Psoas muscle (tissue), 8 donors: ENCODE measurements around the gene GBP3. TPM values are rescaled to one million over a fixed set of nuclear protein-coding genes. Genes with fewer than 3 reads are reported as not detected.

Experiments
- ATAC-seq, 4 donors: fragments of 200-7000 bp; cut with Tn5 transposase; one replicate each; pipeline ENCODE4 v1.9.1; 2020; ENCODE audit warnings: moderate library complexity in 3 of 4, mild to moderate bottlenecking in 2 of 4
- DNase-seq, 2 donors: peaks; one replicate each; pipeline ENCODE4 v3.0.0-alpha.2; 2020
- H3K27ac ChIP-seq: fragments of 200-600 bp; one replicate; pipeline ENCODE4 v1.8.0; 2022
- H3K27me3 ChIP-seq, 3 donors: fragments of 200-600 bp in 1 of 3; one replicate each; pipeline versions ENCODE4 v1.6.1 to v1.8.0; 2013 to 2022; ENCODE audit warnings: low read length in 2 of 3, mild to moderate bottlenecking in 2 of 3, moderate library complexity in 1 of 3; ENCODE audit not compliant: insufficient read depth in 3 of 3
- H3K36me3 ChIP-seq, 2 donors: fragments of 200-600 bp in 1 of 2; one replicate each; pipeline versions ENCODE4 v1.6.1 to v1.8.0; 2013 to 2022; ENCODE audit warnings: low read depth in 1 of 2, mild to moderate bottlenecking in 1 of 2, moderate library complexity in 1 of 2; ENCODE audit not compliant: insufficient read depth in 1 of 2
- H3K4me1 ChIP-seq: fragments of 200-600 bp; one replicate; pipeline ENCODE4 v1.8.0; 2022
- H3K4me3 ChIP-seq: fragments of 200-600 bp; one replicate; pipeline ENCODE4 v1.8.0; 2022; ENCODE audit warnings: mild to moderate bottlenecking
- H3K9me3 ChIP-seq: fragments of 200-600 bp; one replicate; pipeline ENCODE4 v1.8.0; 2022
- WGBS, 3 donors: extraction: QIAGEN DNeasy Blood & Tissue Kit; methylation state at CpG; one replicate each; pipeline versions ENCODE4 v1.1.6 to v1.1.7; 2013; 5-methylcytosine and 5-hydroxymethylcytosine counted together
- intact Hi-C, 2 donors: fragments of 100-400 bp; cut with DNase I; formaldehyde crosslinking; loops; one replicate each; pipeline versions ENCODE4 v1.11.0 to v1.14.2; 2022
- polyA plus RNA-seq, 3 donors: library from polyadenylated mRNA; stranded (reverse); fragments of 200-250 nt; gene quantifications; one replicate each; pipeline ENCODE4 v1.2.3, GENCODE V29; 2013
- total RNA-seq, 4 donors: library from RNA; stranded (reverse); fragmentation: NEBNext Ultra II Directional in 2 of 4; extraction: Animal tissue kit (Norgen Biotek cat#: 25700) in 2 of 4; gene quantifications; one replicate each; pipeline versions ENCODE4 v1.2.1 to v1.2.4, GENCODE V29; 2021 to 2023
- TF ChIP-seq, protein P1 (sequence below): fragments of 200-600 bp; IDR thresholded peaks from one replicate; pipeline ENCODE4 v1.8.0; 2022; ENCODE audit warnings: antibody characterized with exemption
- donor health status: healthy with polysubstance abuse.
- donor health status: DM: no; HTN: no; CAD: no; lungs with moderate emphysema.
- donor health status: Bipolar disorder and iron deficiency.
- donor health status: healthy.
- donor health status: DM: yes; HTN: yes; CAD: no.
- donor health status: DM: no; HTN: no; CAD: no.
- donor health status: DM: no; HTN: no; CAD: no.
- donor health status: DM: yes; HTN: yes; CAD: no.

Gene GBP3
- total and polyA plus RNA-seq, 7 donors, result 0.56 to 5.3 (median 1.4) TPM

DNA sequence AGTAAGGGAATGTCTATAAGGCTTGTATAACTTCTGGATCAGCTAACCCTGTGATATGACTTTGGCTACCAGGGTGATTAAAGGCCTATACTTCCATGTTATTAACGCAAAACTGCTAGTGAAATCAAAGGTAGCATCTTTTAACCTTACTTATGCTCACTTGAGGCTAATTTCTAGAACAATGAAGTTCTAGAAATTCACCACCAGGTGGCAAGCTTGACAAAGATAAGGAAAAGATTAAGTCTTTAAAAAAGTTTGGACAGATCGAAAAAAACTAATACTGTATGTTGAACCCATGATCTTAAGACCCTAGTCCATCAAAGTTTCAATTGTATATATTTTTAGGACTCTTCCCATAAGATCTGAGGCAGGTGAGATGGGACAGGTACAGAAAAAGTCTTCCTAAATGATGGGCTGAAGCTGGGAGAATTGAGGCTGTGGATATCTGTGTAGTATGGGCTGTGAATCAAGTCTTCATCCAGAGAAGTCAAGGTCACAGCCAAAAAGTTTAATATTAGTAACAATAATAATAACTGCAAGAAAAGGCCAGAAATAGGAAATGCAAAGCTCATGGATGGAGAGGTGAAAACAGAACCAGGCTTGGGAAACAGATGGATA is 49.0 kb downstream of the GBP3 start:
- Histone ChIP-seq H3K36me3 (peaks cover 0 to 3% of the 10 kb centered on the region in 2 donors), H3K27ac (no peak overlapping the region), H3K9me3 (no peaks in the 10 kb centered on the region), H3K4me1 (no peaks in the 10 kb centered on the region), H3K27me3 (no peaks in the 10 kb centered on the region), H3K4me3 (no peak overlapping the region)
- ATAC-seq (peak in 1 of 4 donors; percentile 43), DNase-seq (no peak)
- TF ChIP-seq, protein P1, sequence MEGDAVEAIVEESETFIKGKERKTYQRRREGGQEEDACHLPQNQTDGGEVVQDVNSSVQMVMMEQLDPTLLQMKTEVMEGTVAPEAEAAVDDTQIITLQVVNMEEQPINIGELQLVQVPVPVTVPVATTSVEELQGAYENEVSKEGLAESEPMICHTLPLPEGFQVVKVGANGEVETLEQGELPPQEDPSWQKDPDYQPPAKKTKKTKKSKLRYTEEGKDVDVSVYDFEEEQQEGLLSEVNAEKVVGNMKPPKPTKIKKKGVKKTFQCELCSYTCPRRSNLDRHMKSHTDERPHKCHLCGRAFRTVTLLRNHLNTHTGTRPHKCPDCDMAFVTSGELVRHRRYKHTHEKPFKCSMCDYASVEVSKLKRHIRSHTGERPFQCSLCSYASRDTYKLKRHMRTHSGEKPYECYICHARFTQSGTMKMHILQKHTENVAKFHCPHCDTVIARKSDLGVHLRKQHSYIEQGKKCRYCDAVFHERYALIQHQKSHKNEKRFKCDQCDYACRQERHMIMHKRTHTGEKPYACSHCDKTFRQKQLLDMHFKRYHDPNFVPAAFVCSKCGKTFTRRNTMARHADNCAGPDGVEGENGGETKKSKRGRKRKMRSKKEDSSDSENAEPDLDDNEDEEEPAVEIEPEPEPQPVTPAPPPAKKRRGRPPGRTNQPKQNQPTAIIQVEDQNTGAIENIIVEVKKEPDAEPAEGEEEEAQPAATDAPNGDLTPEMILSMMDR, result peak; percentile 67
- intact Hi-C loops, result no loop called here
- WGBS, 3 donors, result 33 to 43% (median 40%) methylated on average over 2 of the region's 2 CpGs

DNA sequence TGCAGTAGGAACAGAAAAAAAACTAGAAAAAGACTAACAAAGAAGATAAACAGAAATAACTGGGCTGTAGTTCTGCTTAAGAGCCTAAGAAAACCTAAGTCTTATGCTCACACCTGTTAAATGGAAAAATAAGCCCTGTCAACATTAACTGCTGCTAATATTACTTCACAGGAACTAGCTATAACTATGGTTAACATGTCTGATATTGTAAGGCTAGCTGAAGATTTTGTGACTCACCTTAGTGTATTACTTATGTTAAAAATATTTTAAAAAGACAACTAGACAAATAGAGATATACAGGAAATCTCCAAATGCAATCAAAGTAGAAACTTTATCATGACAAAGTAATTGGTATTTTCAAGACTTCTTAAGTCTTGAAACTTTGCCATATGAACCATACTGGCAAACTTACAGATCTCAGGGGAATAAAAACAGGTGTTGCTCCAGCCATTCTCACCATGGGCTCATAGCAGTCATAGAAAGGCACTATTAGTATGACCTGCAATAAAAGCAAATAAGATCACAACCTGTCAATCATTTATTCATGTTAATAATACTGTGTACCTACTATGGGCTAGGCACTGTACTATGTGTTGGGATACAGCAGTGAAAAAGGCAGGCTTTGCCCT is 60.9 kb downstream of the GBP3 start:
- DNase-seq (no peak), ATAC-seq (no peak)
- intact Hi-C loops, result no loop called here
- Histone ChIP-seq H3K4me1 (no peaks in the 10 kb centered on the region), H3K9me3 (no peaks in the 10 kb centered on the region), H3K4me3 (no peak overlapping the region), H3K27me3 (no peaks in the 10 kb centered on the region), H3K36me3 (peaks cover 0 to 83% of the 10 kb centered on the region in 2 donors), H3K27ac (no peak overlapping the region)
- TF ChIP-seq, protein P1, result no peak

DNA sequence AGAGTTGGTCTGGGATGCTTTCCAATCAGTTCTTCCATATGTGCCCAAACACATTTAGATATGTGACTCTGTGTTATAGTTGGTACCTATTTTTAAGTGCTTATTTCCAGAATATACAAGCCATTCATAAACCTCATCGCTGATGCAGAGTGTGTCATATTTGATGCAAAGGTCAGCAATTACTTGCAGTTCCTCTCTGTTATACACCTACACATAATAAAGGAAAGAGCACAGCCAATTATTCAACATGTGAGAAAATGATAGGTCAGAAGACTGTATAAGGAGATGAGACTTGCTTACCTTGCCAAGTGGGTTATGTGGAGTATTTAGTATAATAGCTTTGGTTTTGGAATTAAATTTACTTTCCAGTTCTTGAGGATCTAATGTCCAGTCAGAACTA is 61.6 kb downstream of the GBP3 start:
- Histone ChIP-seq H3K4me3 (no peak overlapping the region), H3K27ac (no peak overlapping the region), H3K27me3 (no peaks in the 10 kb centered on the region), H3K36me3 (peaks cover 0 to 83% of the 10 kb centered on the region in 2 donors), H3K9me3 (no peaks in the 10 kb centered on the region), H3K4me1 (no peaks in the 10 kb centered on the region)
- WGBS, 3 donors, result 49 to 90% (median 60%) methylated on average over 1 of the region's 1 CpG
- TF ChIP-seq, protein P1, result no peak
- ATAC-seq (no peak), DNase-seq (no peak)
- intact Hi-C loops, result no loop called here

Other genes with a start within 250 kb of the GBP3 start
- gene GTF2B, start 131.3 kb downstream of the GBP3 start, total RNA-seq, result 10 to 100 TPM; 11.8 to 16.2 (median 14.2) TPM
- 10 to 100 TPM; 15.4 to 23.3 (median 15.6) TPM for gene GTF2B, start 131.3 kb downstream of the GBP3 start, polyA plus RNA-seq
- gene KYAT3, start 30.2 kb downstream of the GBP3 start, total RNA-seq, result 1 to 10 TPM; 5.7 to 6.7 (median 6.2) TPM
- gene KYAT3, start 30.2 kb downstream of the GBP3 start, polyA plus RNA-seq, result 1 to 10 TPM; 3.8 to 7.6 (median 4.6) TPM
- gene RBMXL1, start 30.2 kb downstream of the GBP3 start, total RNA-seq, result 1 to 10 TPM; 5.0 to 7.2 (median 6.4) TPM
- gene RBMXL1, start 30.2 kb downstream of the GBP3 start, polyA plus RNA-seq, result 1 to 10 TPM; 2.3 to 5.3 (median 4.1) TPM
- 1 to 10 TPM; 2.1 to 4.1 (median 3.8) TPM for gene GBP1, start 42.3 kb upstream of the GBP3 start, total RNA-seq
- gene GBP1, start 42.3 kb upstream of the GBP3 start, polyA plus RNA-seq, result 1 to 10 TPM; 1.7 to 3.3 (median 1.9) TPM
- gene GBP2, start 103.2 kb upstream of the GBP3 start, total RNA-seq, result 10 to 100 TPM; 11.3 to 33.8 (median 26.3) TPM
- 10 to 100 TPM; 12.7 to 36.6 (median 21.2) TPM for gene GBP2, start 103.2 kb upstream of the GBP3 start, polyA plus RNA-seq
- gene GBP7, start 153.1 kb upstream of the GBP3 start, total RNA-seq, result not detected
- gene GBP7, start 153.1 kb upstream of the GBP3 start, polyA plus RNA-seq, result not detected
- gene GBP4, start 176.1 kb upstream of the GBP3 start, total RNA-seq, result 1 to 10 TPM; 2.2 to 9.7 (median 3.4) TPM
- gene GBP4, start 176.1 kb upstream of the GBP3 start, polyA plus RNA-seq, result 1 to 10 TPM; 3.0 to 4.5 (median 4.5) TPM
- under 1 TPM; 0.29 to 0.74 (median 0.49) TPM for gene GBP5, start 250.0 kb upstream of the GBP3 start, total RNA-seq
- gene GBP5, start 250.0 kb upstream of the GBP3 start, polyA plus RNA-seq, result under 1 TPM; 0.16 to 0.21 (median 0.18) TPM